Chondrocyte (in vitro differentiated cells): ENCODE measurements around the gene TENT5C. TPM values are rescaled to one million over a fixed set of nuclear protein-coding genes. Genes with fewer than 3 reads are reported as not detected.

Experiments
- DNase-seq: peaks from one replicate; pipeline ENCODE4 v3.0.0; 2021; ENCODE audit warnings: mixed read lengths, low spot score
- H3K27ac Mint-ChIP-seq: one replicate; pipeline ENCODE4 v1.8.0; 2021; ENCODE audit warnings: mild to moderate bottlenecking, moderate library complexity, mixed read lengths; ENCODE audit not compliant: unreplicated experiment
- H3K27me3 Mint-ChIP-seq: 2 replicates; pipeline ENCODE4 v1.8.0; 2021; ENCODE audit warnings: low read depth, mixed read lengths
- H3K36me3 Mint-ChIP-seq: 2 replicates; pipeline ENCODE4 v1.8.0; 2021; ENCODE audit warnings: low read depth, mixed read lengths
- H3K4me1 Mint-ChIP-seq: 2 replicates; pipeline ENCODE4 v1.8.0; 2021; ENCODE audit warnings: low read depth, mild to moderate bottlenecking, mixed read lengths
- H3K4me3 Mint-ChIP-seq: one replicate; pipeline ENCODE4 v1.8.0; 2021; ENCODE audit warnings: mild to moderate bottlenecking, moderate library complexity, mixed read lengths; ENCODE audit not compliant: unreplicated experiment
- H3K9me3 Mint-ChIP-seq: 2 replicates; pipeline ENCODE4 v1.8.0; 2021; ENCODE audit warnings: low read depth, mixed read lengths
- CTCF ChIP-seq: fragments of 200-600 bp; sonication (generic); IDR thresholded peaks from 2 replicates; pipeline ENCODE4 v1.5.0; 2021; ENCODE audit warnings: antibody characterized with exemption, mild to moderate bottlenecking, moderate library complexity
- total RNA-seq: library from RNA; stranded (reverse); gene quantifications from 3 replicates; pipeline ENCODE4 v1.2.1, GENCODE V29; 2021

Gene TENT5C
- total RNA-seq, 1 donor from 2014 or later: 0.20 TPM

DNA sequence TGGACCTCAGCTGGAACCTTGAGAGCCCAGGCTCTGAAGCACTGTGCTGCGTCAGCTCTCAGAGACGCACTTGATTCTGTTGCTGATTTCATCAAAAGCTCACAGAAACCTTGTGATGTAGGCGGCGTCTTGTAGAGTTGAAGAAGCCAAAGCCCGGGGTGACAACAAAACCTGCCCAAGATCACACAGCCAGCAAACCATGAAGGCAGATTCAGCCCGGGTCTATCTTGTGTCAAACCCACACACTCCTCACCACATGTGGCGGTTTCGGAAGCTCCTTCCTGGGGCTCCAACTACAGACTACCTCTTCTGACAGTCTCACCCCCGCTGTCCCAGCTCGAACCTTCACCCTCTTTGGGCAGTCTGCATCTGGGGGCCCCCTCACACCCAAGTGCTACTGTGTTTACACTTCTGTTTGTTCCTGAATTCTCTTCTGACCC lies 50.4 kb downstream of the TENT5C start:
- no peaks in the 10 kb centered on the region for H3K36me3 Mint-ChIP-seq
- H3K27ac Mint-ChIP-seq: peak overlapping the region; percentile 49
- H3K9me3 Mint-ChIP-seq: no peaks in the 10 kb centered on the region
- H3K4me1 Mint-ChIP-seq: peaks cover 15% of the 10 kb centered on the region
- no peak for DNase-seq
- no peak overlapping the region for H3K4me3 Mint-ChIP-seq
- no peak for TF ChIP-seq CTCF
- no peaks in the 10 kb centered on the region for H3K27me3 Mint-ChIP-seq

DNA sequence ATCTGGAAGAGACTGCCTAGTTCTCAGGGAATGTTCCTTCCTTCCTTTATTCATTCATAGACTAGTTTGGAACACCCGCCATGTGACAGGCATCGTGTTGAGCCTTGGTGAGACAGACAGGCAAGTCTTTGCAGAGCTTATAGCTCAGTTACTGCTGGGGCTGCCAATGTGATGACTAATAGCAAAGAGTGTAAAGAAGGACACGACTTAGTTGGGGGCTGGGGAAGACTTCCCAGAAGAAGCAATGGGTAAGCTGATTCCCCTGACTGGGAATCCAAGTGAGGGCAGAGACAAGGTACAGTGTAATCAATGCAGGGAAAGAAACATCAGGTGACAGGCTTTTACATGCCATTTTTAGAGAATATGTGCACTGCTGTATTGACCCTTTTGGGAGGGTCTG lies 51.2 kb downstream of the TENT5C start:
- Mint-ChIP-seq H3K36me3 (no peaks in the 10 kb centered on the region), H3K4me3 (no peak overlapping the region), H3K4me1 (peaks cover 15% of the 10 kb centered on the region), H3K27ac (peak overlapping the region; percentile 46), H3K9me3 (no peaks in the 10 kb centered on the region), H3K27me3 (no peaks in the 10 kb centered on the region)
- no peak for TF ChIP-seq CTCF
- no peak for DNase-seq

DNA sequence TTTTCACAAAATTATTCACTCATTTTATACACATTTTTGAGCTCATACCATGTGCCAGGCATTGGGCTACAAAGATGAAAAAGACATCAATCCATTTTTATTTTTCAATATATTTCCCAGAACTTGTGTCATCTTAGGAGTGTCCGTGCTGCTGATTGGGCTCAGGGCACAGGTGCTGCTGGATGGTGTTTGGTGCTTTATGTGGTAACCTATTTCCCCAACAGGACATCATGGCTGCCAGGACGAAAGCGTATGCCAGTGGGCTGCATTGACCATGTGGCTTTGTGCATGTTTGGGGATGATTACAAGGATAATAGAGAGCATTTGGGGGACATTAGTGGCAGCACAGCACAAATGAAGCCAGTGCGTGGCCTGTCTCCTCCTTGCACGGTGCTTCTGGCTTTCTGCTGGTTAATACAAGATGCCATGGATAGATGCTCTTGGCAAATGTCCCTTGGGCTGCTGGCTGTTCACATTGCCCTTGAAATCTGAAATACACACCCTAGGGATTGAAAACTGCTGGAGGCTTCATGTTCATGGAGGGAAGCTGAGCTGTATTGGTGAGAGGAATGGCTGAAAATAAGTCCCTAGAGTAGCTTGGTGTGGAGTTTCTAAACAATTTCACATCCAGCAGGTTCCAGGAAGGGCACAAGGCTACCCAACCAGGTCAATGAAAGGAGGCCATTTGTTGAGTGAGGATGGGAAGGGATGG lies 52.3 kb downstream of the TENT5C start:
- no peak for TF ChIP-seq CTCF
- Mint-ChIP-seq H3K27ac (no peak overlapping the region), H3K4me3 (no peak overlapping the region), H3K36me3 (no peaks in the 10 kb centered on the region), H3K9me3 (peaks cover 2% of the 10 kb centered on the region), H3K27me3 (no peaks in the 10 kb centered on the region), H3K4me1 (peaks cover 15% of the 10 kb centered on the region)
- no peak for DNase-seq

DNA sequence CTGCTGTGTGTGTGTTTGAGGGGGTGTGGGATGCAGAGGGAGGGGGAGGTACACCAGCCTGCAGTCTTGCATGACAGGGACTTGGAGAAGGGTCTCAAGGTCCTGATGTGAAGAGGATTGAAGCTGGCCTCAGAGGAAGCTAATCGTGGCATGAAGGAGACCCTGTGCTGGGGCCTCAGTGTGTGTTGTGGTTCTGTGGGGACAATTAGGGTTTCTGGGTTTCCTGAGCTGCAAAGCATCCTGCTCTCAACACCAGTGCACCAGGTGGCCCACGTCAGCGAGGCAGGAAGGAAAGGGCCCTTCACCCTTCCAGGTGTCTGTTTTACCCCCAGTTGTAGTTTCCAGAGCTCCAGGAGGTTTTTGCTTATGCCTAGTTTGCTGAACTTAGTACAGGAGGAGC lies 52.8 kb downstream of the TENT5C start:
- no peak overlapping the region for H3K4me3 Mint-ChIP-seq
- TF ChIP-seq CTCF: no peak
- H3K27ac Mint-ChIP-seq: no peak overlapping the region

GRCh38 chr1:117659550-117660270 lies 53.9 kb downstream of the TENT5C start:
- no peak for TF ChIP-seq CTCF
- no peak for DNase-seq
- peaks cover 2% of the 10 kb centered on the region for H3K9me3 Mint-ChIP-seq
- peaks cover 15% of the 10 kb centered on the region for H3K4me1 Mint-ChIP-seq
- H3K36me3 Mint-ChIP-seq: no peaks in the 10 kb centered on the region
- H3K4me3 Mint-ChIP-seq: no peak overlapping the region
- H3K27ac Mint-ChIP-seq: no peak overlapping the region
- H3K27me3 Mint-ChIP-seq: no peaks in the 10 kb centered on the region

More for the DNA sequence above, 52.8 kb downstream of the TENT5C start:
- Mint-ChIP-seq H3K9me3 (peaks cover 2% of the 10 kb centered on the region), H3K4me1 (peaks cover 15% of the 10 kb centered on the region), H3K27me3 (no peaks in the 10 kb centered on the region), H3K36me3 (no peaks in the 10 kb centered on the region)
- no peak for DNase-seq
